ENCODE measurements around the gene WWOX.

GRCh38 chr16:79134300-79134699 is 1034.8 kb downstream of the WWOX start:
- TF ChIP-seq POLR2AphosphoS5 (IDR thresholded peaks at IDR 0.05; ENCODE audit: borderline replicate concordance, low read depth, low read length) (no peak), EZH2 (IDR thresholded peaks at IDR 0.05) (no peak)

Measured in SK-N-MC (cell line).